H9 (cell line): ENCODE data around the gene CCDC33. TPM values are rescaled to one million over a fixed set of nuclear protein-coding genes. Genes with fewer than 3 reads are reported as not detected.
"Not testable (repeated sequence)": the region's sequence is repeated elsewhere in the genome, so short reads cannot be mapped to it uniquely, and the experiment has no call there.

Source experiments
- DNase-seq: peaks from one replicate; pipeline ENCODE4 v3.0.0-alpha.2; 2017
- H2AFZ ChIP-seq: one replicate; pipeline ENCODE4 v1.6.1; 2013; ENCODE audit warnings: mild to moderate bottlenecking, low read length, control low read depth, moderate library complexity
- H2AK5ac ChIP-seq: 2 replicates; pipeline ENCODE4 v1.6.1; 2013; ENCODE audit warnings: low read length, control low read depth, mixed read lengths; ENCODE audit not compliant: insufficient read length
- H2BK120ac ChIP-seq: one replicate; pipeline ENCODE4 v1.6.1; 2013; ENCODE audit warnings: low read depth, mild to moderate bottlenecking, low read length, control low read depth, inconsistent platforms; ENCODE audit not compliant: poor library complexity, severe bottlenecking
- H2BK12ac ChIP-seq: 2 replicates; pipeline ENCODE4 v1.6.1; 2013; ENCODE audit warnings: low read length, control low read depth, mixed read lengths, low read depth; ENCODE audit not compliant: insufficient read length
- H2BK15ac ChIP-seq: 2 replicates; pipeline ENCODE4 v1.6.1; 2013; ENCODE audit warnings: low read depth, low read length, control low read depth
- H2BK20ac ChIP-seq: one replicate; pipeline ENCODE4 v1.6.1; 2013; ENCODE audit warnings: low read depth, mild to moderate bottlenecking, low read length, control low read depth, inconsistent platforms; ENCODE audit not compliant: poor library complexity, severe bottlenecking
- H2BK5ac ChIP-seq: 2 replicates; pipeline ENCODE4 v1.6.1; 2013; ENCODE audit warnings: low read length, control low read depth, mixed read lengths; ENCODE audit not compliant: insufficient read length
- H3K14ac ChIP-seq: 2 replicates; pipeline ENCODE4 v1.6.1; 2013; ENCODE audit warnings: low read length, control low read depth; ENCODE audit not compliant: insufficient read depth
- H3K18ac ChIP-seq: 2 replicates; pipeline ENCODE4 v1.6.1; 2013; ENCODE audit warnings: low read depth, mild to moderate bottlenecking, mixed read lengths, low read length, control low read depth; ENCODE audit not compliant: insufficient read length
- H3K23ac ChIP-seq: 2 replicates; pipeline ENCODE4 v1.6.1; 2013; ENCODE audit warnings: low read length, control low read depth, mixed read lengths, low read depth; ENCODE audit not compliant: insufficient read length
- H3K23me2 ChIP-seq: 2 replicates; pipeline ENCODE4 v1.6.1; 2013; ENCODE audit warnings: low read depth, mild to moderate bottlenecking, mixed read lengths, low read length, control low read depth; ENCODE audit not compliant: insufficient read length, poor library complexity, severe bottlenecking
- H3K27ac ChIP-seq: 2 replicates; pipeline ENCODE4 v1.5.1; 2013; ENCODE audit warnings: low read length, control low read depth, mixed read lengths, low read depth; ENCODE audit not compliant: insufficient read length
- H3K27me3 ChIP-seq: 2 replicates; pipeline ENCODE4 v1.6.1; 2013; ENCODE audit warnings: low read length, control low read depth, inconsistent platforms; ENCODE audit not compliant: insufficient read depth
- H3K4ac ChIP-seq: 2 replicates; pipeline ENCODE4 v1.6.1; 2013; ENCODE audit warnings: low read depth, mild to moderate bottlenecking, control low read depth, inconsistent platforms, low read length, moderate library complexity
- H3K4me1 ChIP-seq: 2 replicates; pipeline ENCODE4 v1.6.1; 2013; ENCODE audit warnings: low read length, control low read depth, inconsistent platforms; ENCODE audit not compliant: insufficient read depth
- H3K4me2 ChIP-seq: 2 replicates; pipeline ENCODE4 v1.6.1; 2013; ENCODE audit warnings: low read length, control low read depth, mixed read lengths; ENCODE audit not compliant: insufficient read length, insufficient read depth
- H3K56ac ChIP-seq: 2 replicates; pipeline ENCODE4 v1.6.1; 2013; ENCODE audit warnings: low read depth, mild to moderate bottlenecking, mixed read lengths, low read length, control low read depth; ENCODE audit not compliant: insufficient read length
- H3K79me1 ChIP-seq: 2 replicates; pipeline ENCODE4 v1.6.1; 2013; ENCODE audit warnings: low read depth, mild to moderate bottlenecking, moderate library complexity, low read length, control low read depth, inconsistent platforms; ENCODE audit not compliant: insufficient read depth, poor library complexity, severe bottlenecking
- H3K79me2 ChIP-seq: 2 replicates; pipeline ENCODE4 v1.6.1; 2013; ENCODE audit warnings: low read length, control low read depth, inconsistent platforms; ENCODE audit not compliant: insufficient read depth
- H3K9ac ChIP-seq: 2 replicates; pipeline ENCODE4 v1.6.1; 2013; ENCODE audit warnings: low read length, control low read depth, mixed read lengths; ENCODE audit not compliant: insufficient read length; ENCODE audit errors: extremely low read depth
- H3K9me3 ChIP-seq: one replicate; pipeline ENCODE4 v1.6.1; 2013; ENCODE audit warnings: low read depth, low read length, inconsistent platforms; ENCODE audit not compliant: control insufficient read depth
- H3T11ph ChIP-seq: one replicate; pipeline ENCODE4 v1.6.1; 2013; ENCODE audit warnings: mild to moderate bottlenecking, low read length, control low read depth, inconsistent platforms
- H4K20me1 ChIP-seq: one replicate; pipeline ENCODE4 v1.6.1; 2013; ENCODE audit not compliant: control insufficient read depth, insufficient read length, insufficient read depth
- H4K5ac ChIP-seq: 2 replicates; pipeline ENCODE4 v1.6.1; 2013; ENCODE audit warnings: low read depth, mild to moderate bottlenecking, mixed read lengths, low read length, control low read depth; ENCODE audit not compliant: insufficient read length
- H4K8ac ChIP-seq: replicated peaks from 2 replicates; pipeline ENCODE4 v1.6.1; 2013; ENCODE audit warnings: low read length, control low read depth, mixed read lengths, low read depth; ENCODE audit not compliant: insufficient read length
- H4K91ac ChIP-seq: 2 replicates; pipeline ENCODE4 v1.6.1; 2013; ENCODE audit warnings: low read depth, mild to moderate bottlenecking, moderate library complexity, mixed read lengths, low read length, control low read depth; ENCODE audit not compliant: insufficient read length
- H3K27ac Mint-ChIP-seq, 3 experiments: 2 replicates in 2 of 3; 3 replicates in 1 of 3; pipeline ENCODE4 v1.8.0; 2020 to 2021; ENCODE audit warnings: mixed read lengths in 3 of 3, mild to moderate bottlenecking in 1 of 3, moderate library complexity in 1 of 3
- H3K27me3 Mint-ChIP-seq: 2 replicates; pipeline ENCODE4 v1.8.0; 2021; ENCODE audit warnings: low read depth, mild to moderate bottlenecking, moderate library complexity, mixed read lengths
- H3K36me3 Mint-ChIP-seq, 3 experiments: 2 replicates in 2 of 3; 3 replicates in 1 of 3; pipeline ENCODE4 v1.8.0; 2020 to 2021; ENCODE audit warnings: low read depth in 3 of 3, mixed read lengths in 3 of 3; ENCODE audit not compliant: insufficient read depth in 1 of 3
- H3K4me1 Mint-ChIP-seq, 2 experiments: 2 replicates each; pipeline ENCODE4 v1.8.0; 2020; ENCODE audit warnings: mixed read lengths in 2 of 2
- H3K4me3 Mint-ChIP-seq, 2 experiments: 2 replicates in 1 of 2; 3 replicates in 1 of 2; pipeline ENCODE4 v1.8.0; 2020 to 2021; ENCODE audit warnings: mild to moderate bottlenecking in 2 of 2, mixed read lengths in 2 of 2, moderate library complexity in 1 of 2
- H3K9me3 Mint-ChIP-seq, 2 experiments: 2 replicates in 1 of 2; 3 replicates in 1 of 2; pipeline ENCODE4 v1.8.0; 2020; ENCODE audit warnings: mild to moderate bottlenecking in 2 of 2, mixed read lengths in 2 of 2, moderate library complexity in 1 of 2
- WGBS: extraction: QIAGEN DNeasy Blood & Tissue Kit; methylation state at CpG from one replicate; pipeline ENCODE4 v1.1.7; 2013; ENCODE audit warnings: missing lambda C conversion rate, low lambda C conversion rate, mixed read lengths; ENCODE audit not compliant: insufficient read length; ENCODE audit errors: extremely low coverage; 5-methylcytosine and 5-hydroxymethylcytosine counted together
- total RNA-seq: library from RNA; stranded (reverse); gene quantifications from 2 replicates; pipeline ENCODE4 v1.2.1, GENCODE V29; 2021

Gene CCDC33
- total RNA-seq, 1 experiment from 2014 or later, result 4.6 TPM

DNA sequence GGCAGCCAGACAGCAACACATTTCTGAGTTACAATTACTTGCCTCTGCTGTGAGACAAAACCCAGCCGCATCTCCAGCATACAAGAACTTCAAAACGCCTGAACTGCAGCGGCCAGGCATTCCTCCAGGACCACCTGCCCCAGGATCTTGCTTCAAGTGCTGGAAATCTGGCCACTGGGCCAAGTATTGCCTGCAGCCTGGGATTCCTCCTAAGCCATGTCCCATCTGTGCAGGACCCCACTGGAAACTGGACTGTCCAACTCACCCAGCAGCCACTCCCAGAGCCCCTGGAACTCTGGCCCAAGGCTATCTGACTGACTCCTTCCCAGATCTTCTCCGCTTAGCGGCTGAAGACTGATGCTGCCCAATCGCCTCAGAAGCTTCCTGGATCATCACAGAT, 119.9 kb downstream of the CCDC33 start:
- H4K91ac ChIP-seq, H3K23me2 ChIP-seq, H2BK5ac ChIP-seq, H3K4me3 Mint-ChIP-seq, H3K79me2 ChIP-seq, DNase-seq, H3K9me3 ChIP-seq, H2AFZ ChIP-seq, H3T11ph ChIP-seq, H2BK120ac ChIP-seq, H3K23ac ChIP-seq, H3K9ac ChIP-seq, H3K14ac ChIP-seq, H4K5ac ChIP-seq, H3K18ac ChIP-seq, H3K4me2 ChIP-seq, H3K79me1 ChIP-seq, H3K56ac ChIP-seq, H4K8ac ChIP-seq, H2BK15ac ChIP-seq, H4K20me1 ChIP-seq, H3K27ac Mint-ChIP-seq, H3K4me1 ChIP-seq, H2AK5ac ChIP-seq, H2BK12ac ChIP-seq, H2BK20ac ChIP-seq, H3K27ac ChIP-seq, H3K4ac ChIP-seq, H3K27me3 ChIP-seq: not testable (repeated sequence)
- Mint-ChIP-seq H3K27me3 (peaks cover 14% of the 10 kb centered on the region), H3K4me1 (peaks cover 9 to 12% of the 10 kb centered on the region in 2 experiments), H3K36me3 (peaks cover 17 to 27% (median 19%) of the 10 kb centered on the region in 3 experiments), H3K9me3 (peaks cover 24 to 32% of the 10 kb centered on the region in 2 experiments)
- WGBS, result no CpG with 5 or more reads among the region's 6 CpGs

DNA sequence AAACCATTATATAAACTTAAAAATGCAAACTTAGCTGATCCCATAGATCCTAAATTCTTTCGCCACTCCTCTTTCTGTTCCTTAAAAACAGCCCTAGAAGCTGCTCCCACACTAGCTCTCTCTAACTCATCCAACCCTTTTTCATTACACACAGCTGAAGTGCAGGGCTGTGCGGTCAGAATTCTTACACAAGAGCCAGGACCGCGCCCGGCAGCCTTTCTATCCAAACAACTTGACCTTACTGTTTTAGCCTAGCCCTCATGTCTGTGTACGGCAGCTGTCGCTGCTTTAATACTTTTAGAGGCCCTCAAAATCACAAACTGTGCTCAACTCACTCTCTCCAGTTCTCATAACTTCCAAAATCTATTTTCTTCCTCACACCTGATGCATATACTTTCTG, 121.4 kb downstream of the CCDC33 start:
- not testable (repeated sequence) for H3K27me3 ChIP-seq, H4K5ac ChIP-seq, DNase-seq, H4K8ac ChIP-seq, H2AK5ac ChIP-seq, H3K4me3 Mint-ChIP-seq, H3K79me2 ChIP-seq, H4K91ac ChIP-seq, H3K9ac ChIP-seq, H3K23me2 ChIP-seq, H3K27ac ChIP-seq, H3K79me1 ChIP-seq, H2BK20ac ChIP-seq, H3T11ph ChIP-seq, H3K18ac ChIP-seq, H2BK5ac ChIP-seq, H3K4ac ChIP-seq, H3K9me3 ChIP-seq, H2BK120ac ChIP-seq, H2AFZ ChIP-seq, H4K20me1 ChIP-seq, H3K23ac ChIP-seq, H3K4me1 ChIP-seq, H3K56ac ChIP-seq, H2BK15ac ChIP-seq, H3K4me1 Mint-ChIP-seq, H3K27ac Mint-ChIP-seq, H3K14ac ChIP-seq, H3K4me2 ChIP-seq, H2BK12ac ChIP-seq
- H3K36me3 Mint-ChIP-seq, result peaks cover 16 to 26% (median 19%) of the 10 kb centered on the region in 3 experiments
- peaks cover 23 to 31% of the 10 kb centered on the region in 2 experiments for H3K9me3 Mint-ChIP-seq
- no CpG with 5 or more reads among the region's 7 CpGs for WGBS
- peaks cover 14% of the 10 kb centered on the region for H3K27me3 Mint-ChIP-seq
